Testis (tissue), 3 donors: ENCODE measurements around the gene THSD4. TPM values are rescaled to one million over a fixed set of nuclear protein-coding genes. Genes with fewer than 3 reads are reported as not detected.

Experiments used
- DNase-seq: peaks from one replicate; pipeline ENCODE4 v3.0.0-alpha.2; 2019
- H3K27ac ChIP-seq, 2 donors: fragments of 200-600 bp; sonication (generic); one replicate each; pipeline ENCODE4 v1.5.1; 2019
- H3K27me3 ChIP-seq: fragments of 200-600 bp; sonication (generic); one replicate; pipeline ENCODE4 v1.5.1; 2019
- H3K36me3 ChIP-seq: fragments of 200-600 bp; sonication (generic); one replicate; pipeline ENCODE4 v1.5.1; 2017; ENCODE audit warnings: low read depth; ENCODE audit errors: missing control alignments
- H3K4me1 ChIP-seq: fragments of 200-600 bp; sonication (generic); one replicate; pipeline ENCODE4 v1.5.1; 2019
- H3K4me3 ChIP-seq, 2 donors: fragments of 200-600 bp; sonication (generic); one replicate each; pipeline ENCODE4 v1.5.1; 2017 to 2019
- H3K9me3 ChIP-seq: fragments of 200-600 bp; sonication (generic); one replicate; pipeline ENCODE4 v1.5.1; 2017
- CTCF ChIP-seq, 3 experiments: fragments of 450-650 bp in 2 of 3; fragments of 200-600 bp in 1 of 3; sonication (generic) in 1 of 3; IDR thresholded peaks; one replicate each; pipeline ENCODE4 v1.5.1; 2016 to 2019; ENCODE audit warnings: antibody characterized with exemption in 3 of 3, mild to moderate bottlenecking in 2 of 3, moderate library complexity in 1 of 3
- POLR2A ChIP-seq: fragments of 450-650 bp; IDR thresholded peaks from one replicate; pipeline ENCODE4 v1.6.1; 2017; ENCODE audit warnings: antibody characterized with exemption, mild to moderate bottlenecking, moderate library complexity
- WGBS, 2 donors: methylation state at CpG; one replicate each; pipeline ENCODE4 v1.1.5; 2018; 5-methylcytosine and 5-hydroxymethylcytosine counted together
- intact Hi-C: fragments of 100-400 bp; cut with DNase I; formaldehyde crosslinking; loops from one replicate; pipeline ENCODE4 v1.15.1; 2023; ENCODE audit warnings: low total_unique reads
- polyA plus RNA-seq: library from polyadenylated mRNA; stranded (reverse); fragments of 350-450 nt; fragmentation: Illumina TruSeq; extraction: RNeasy Lipid Tissue Mini Kit (QIAGEN cat#74804); gene quantifications from one replicate; pipeline ENCODE4 v1.2.3, GENCODE V29; 2014; ENCODE audit warnings: low read depth, low replicate concordance; ENCODE audit not compliant: insufficient read depth
- total RNA-seq, 2 donors: library from RNA; depleted of rRNA; stranded (reverse); fragments of >200 nt; gene quantifications; one replicate each; pipeline ENCODE4 v1.2.3, GENCODE V29; 2016

The THSD4 gene
- total and polyA plus RNA-seq, 3 donors from 2014 or later: 14.3 to 21.5 (median 18.2) TPM

GRCh38 chr15:71545923-71546322 is 430.7 kb downstream of the THSD4 start:
- Histone ChIP-seq H3K9me3 (no peaks in the 10 kb centered on the region), H3K27me3 (no peaks in the 10 kb centered on the region), H3K27ac (no peak overlapping the region), H3K36me3 (no peaks in the 10 kb centered on the region), H3K4me1 (no peaks in the 10 kb centered on the region), H3K4me3 (no peak overlapping the region)
- DNase-seq: no peak
- TF ChIP-seq CTCF (IDR thresholded peaks at IDR 0.05) (no peak), POLR2A (no peak)
- intact Hi-C loops: no loop called here
- WGBS, 2 donors: 89 to 100% methylated on average over 1 of the region's 1 CpG

DNA sequence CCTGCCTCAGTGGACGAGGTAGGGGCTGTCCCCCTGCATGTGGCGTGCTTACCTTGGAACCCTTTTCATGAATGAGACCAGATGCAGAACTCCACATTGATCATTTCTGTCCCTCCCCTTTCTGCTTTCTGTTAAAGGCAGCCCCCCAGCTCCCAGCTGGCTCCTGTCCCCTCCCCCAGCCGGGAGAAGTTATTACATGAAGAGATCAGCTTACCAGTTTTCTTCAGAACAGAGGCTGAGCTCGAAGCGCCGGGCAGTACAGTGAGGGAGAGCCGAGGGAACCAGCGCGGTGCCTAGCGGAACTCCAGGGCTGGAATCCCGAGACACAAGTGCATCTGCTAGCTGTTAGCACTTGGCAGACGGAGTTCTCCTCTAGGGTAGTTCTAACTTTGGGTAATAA is 431.7 kb downstream of the THSD4 start:
- no peak overlapping the region for H3K27ac ChIP-seq
- H3K4me3 ChIP-seq: no peak overlapping the region
- WGBS, 2 donors: 38 to 48% methylated on average over 12 of the region's 12 CpGs
- TF ChIP-seq POLR2A (no peak), CTCF (IDR thresholded peaks at IDR 0.05) (no peak)
- H3K9me3 ChIP-seq: no peaks in the 10 kb centered on the region
- H3K4me1 ChIP-seq: no peaks in the 10 kb centered on the region
- H3K27me3 ChIP-seq: no peaks in the 10 kb centered on the region
- H3K36me3 ChIP-seq: no peaks in the 10 kb centered on the region
- intact Hi-C loops: no loop called here
- peak; percentile 41 for DNase-seq

- no peaks in the 10 kb centered on the region for H3K36me3 ChIP-seq
- TF ChIP-seq POLR2A (no peak), CTCF (IDR thresholded peaks at IDR 0.05) (no peak)
- no peak for DNase-seq
- no peak overlapping the region for H3K27ac ChIP-seq
- 63 to 67% methylated on average over 4 of the region's 4 CpGs for WGBS, 2 donors
- intact Hi-C loops: no loop called here
- H3K4me3 ChIP-seq: no peak overlapping the region
- no peaks in the 10 kb centered on the region for H3K9me3 ChIP-seq
- H3K4me1 ChIP-seq: no peaks in the 10 kb centered on the region
- H3K27me3 ChIP-seq: no peaks in the 10 kb centered on the region
These were observed 433.1 kb downstream of the THSD4 start for GRCh38 chr15:71548401-71548807.

GRCh38 chr15:71549091-71549490 is 433.8 kb downstream of the THSD4 start:
- no peak for TF ChIP-seq POLR2A
- no peak for TF ChIP-seq CTCF (IDR thresholded peaks at IDR 0.05)
- WGBS, 2 donors: 58 to 67% methylated on average over 5 of the region's 5 CpGs
- Histone ChIP-seq H3K4me1 (no peaks in the 10 kb centered on the region), H3K27ac (no peak overlapping the region), H3K36me3 (no peaks in the 10 kb centered on the region), H3K9me3 (no peaks in the 10 kb centered on the region), H3K27me3 (no peaks in the 10 kb centered on the region), H3K4me3 (no peak overlapping the region)
- DNase-seq: no peak
- intact Hi-C loops: no loop called here

DNA sequence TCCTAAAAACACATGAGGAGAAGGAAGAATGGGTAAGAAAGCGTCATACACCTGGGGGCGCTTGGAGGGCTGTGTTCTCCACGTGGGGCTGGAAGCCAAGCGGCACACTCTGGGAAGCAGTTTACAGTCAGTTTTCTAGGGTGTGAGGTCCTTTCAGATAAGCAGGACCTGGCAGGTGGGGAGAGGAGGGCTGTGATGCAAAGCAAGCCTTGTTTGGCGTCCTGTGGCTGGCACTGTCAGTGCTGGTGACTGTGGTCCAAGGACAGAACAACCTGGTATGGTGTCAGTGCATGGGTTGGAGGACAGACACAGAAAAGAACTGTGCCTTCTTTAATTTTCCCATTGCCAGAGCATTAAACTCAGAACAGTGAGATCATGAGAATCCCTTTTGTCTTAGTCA is 434.4 kb downstream of the THSD4 start:
- intact Hi-C loops: no loop called here
- H3K4me3 ChIP-seq: no peak overlapping the region
- H3K9me3 ChIP-seq: no peaks in the 10 kb centered on the region
- no peaks in the 10 kb centered on the region for H3K4me1 ChIP-seq
- no peak for TF ChIP-seq CTCF (IDR thresholded peaks at IDR 0.05)
- no peak for TF ChIP-seq POLR2A
- no peaks in the 10 kb centered on the region for H3K27me3 ChIP-seq
- no peak overlapping the region for H3K27ac ChIP-seq
- H3K36me3 ChIP-seq: no peaks in the 10 kb centered on the region
- no peak for DNase-seq
- WGBS, 2 donors: 54 to 67% methylated on average over 5 of the region's 5 CpGs
